Progenitor cell of endocrine pancreas (in vitro differentiated cells): Measurements from ENCODE around the gene YJU2. TPM values are rescaled to one million over a fixed set of nuclear protein-coding genes. Genes with fewer than 3 reads are reported as not detected.
A peak's percentile ranks its signal among the peaks of the same experiment; 100 is the strongest.

Experiments used
- DNase-seq: peaks from one replicate; pipeline ENCODE4 v3.0.0; 2021; ENCODE audit warnings: low spot score; ENCODE audit not compliant: unreplicated experiment
- H3K27ac Mint-ChIP-seq: 2 replicates; pipeline ENCODE4 v1.8.0; 2021; ENCODE audit warnings: mild to moderate bottlenecking, moderate library complexity, mixed read lengths
- H3K27me3 Mint-ChIP-seq: 2 replicates; pipeline ENCODE4 v1.8.0; 2021; ENCODE audit warnings: mixed read lengths
- H3K36me3 Mint-ChIP-seq: 2 replicates; pipeline ENCODE4 v1.8.0; 2022; ENCODE audit warnings: mixed read lengths; ENCODE audit not compliant: insufficient read depth
- H3K4me1 Mint-ChIP-seq: 2 replicates; pipeline ENCODE4 v1.8.0; 2021; ENCODE audit warnings: low read depth, mixed read lengths
- H3K4me3 Mint-ChIP-seq: 2 replicates; pipeline ENCODE4 v1.8.0; 2021; ENCODE audit warnings: low read depth, mild to moderate bottlenecking, moderate library complexity, mixed read lengths
- H3K9me3 Mint-ChIP-seq: 2 replicates; pipeline ENCODE4 v1.8.0; 2021; ENCODE audit warnings: low read depth, mixed read lengths
- CTCF ChIP-seq: fragments of 200-600 bp; sonication (generic); IDR thresholded peaks from one replicate; pipeline ENCODE4 v1.5.0; 2021; ENCODE audit warnings: antibody characterized with exemption, mild to moderate bottlenecking; ENCODE audit not compliant: unreplicated experiment
- total RNA-seq: library from RNA; stranded (reverse); gene quantifications from 2 replicates; pipeline ENCODE4 v1.2.1, GENCODE V29; 2021

The YJU2 gene
- total RNA-seq, 1 donor from 2014 or later: 23.9 TPM

GRCh38 chr19:4305659-4306058 lies 58.8 kb downstream of the YJU2 start:
- Mint-ChIP-seq H3K4me1 (peaks cover 2% of the 10 kb centered on the region), H3K4me3 (peak overlapping the region; percentile 63), H3K27me3 (no peaks in the 10 kb centered on the region), H3K9me3 (no peaks in the 10 kb centered on the region), H3K27ac (no peak overlapping the region), H3K36me3 (peaks cover 1% of the 10 kb centered on the region)
- DNase-seq: no peak
- TF ChIP-seq CTCF: no peak

GRCh38 chr19:4310247-4311121 lies 63.6 kb downstream of the YJU2 start:
- H3K4me1 Mint-ChIP-seq: no peaks in the 10 kb centered on the region

GRCh38 chr19:4313847-4314490 lies 67.1 kb downstream of the YJU2 start:
- Mint-ChIP-seq H3K9me3 (peaks cover 5% of the 10 kb centered on the region), H3K27ac (no peak overlapping the region), H3K27me3 (no peaks in the 10 kb centered on the region), H3K4me1 (no peaks in the 10 kb centered on the region), H3K4me3 (no peak overlapping the region), H3K36me3 (peaks cover 10% of the 10 kb centered on the region)
- TF ChIP-seq CTCF: no peak
- no peak for DNase-seq

More at GRCh38 chr19:4310247-4311121, 63.6 kb downstream of the YJU2 start:
- no peak for DNase-seq
- no peaks in the 10 kb centered on the region for H3K27me3 Mint-ChIP-seq
- no peak overlapping the region for H3K4me3 Mint-ChIP-seq
- no peaks in the 10 kb centered on the region for H3K9me3 Mint-ChIP-seq
- TF ChIP-seq CTCF: no peak
- H3K36me3 Mint-ChIP-seq: peaks cover 3% of the 10 kb centered on the region
- H3K27ac Mint-ChIP-seq: no peak overlapping the region

- DNase-seq: no peak
Observed at GRCh38 chr19:4316956-4317355, 70.1 kb downstream of the YJU2 start.

More at GRCh38 chr19:4316956-4317355, 70.1 kb downstream of the YJU2 start:
- TF ChIP-seq CTCF: no peak
- Mint-ChIP-seq H3K36me3 (peaks cover 23% of the 10 kb centered on the region), H3K4me1 (no peaks in the 10 kb centered on the region), H3K27ac (no peak overlapping the region), H3K9me3 (peaks cover 20% of the 10 kb centered on the region), H3K4me3 (no peak overlapping the region), H3K27me3 (no peaks in the 10 kb centered on the region)
